Measurements from ENCODE around the gene MMEL1. TPM values are rescaled to one million over a fixed set of nuclear protein-coding genes. Genes with fewer than 3 reads are reported as not detected.
"Not testable (repeated sequence)": the region's sequence is repeated elsewhere in the genome, so short reads cannot be mapped to it uniquely, and the experiment has no call there.

Gene MMEL1
- total RNA-seq, 2 donors from 2014 or later = 4.6 to 13.6 TPM

DNA sequence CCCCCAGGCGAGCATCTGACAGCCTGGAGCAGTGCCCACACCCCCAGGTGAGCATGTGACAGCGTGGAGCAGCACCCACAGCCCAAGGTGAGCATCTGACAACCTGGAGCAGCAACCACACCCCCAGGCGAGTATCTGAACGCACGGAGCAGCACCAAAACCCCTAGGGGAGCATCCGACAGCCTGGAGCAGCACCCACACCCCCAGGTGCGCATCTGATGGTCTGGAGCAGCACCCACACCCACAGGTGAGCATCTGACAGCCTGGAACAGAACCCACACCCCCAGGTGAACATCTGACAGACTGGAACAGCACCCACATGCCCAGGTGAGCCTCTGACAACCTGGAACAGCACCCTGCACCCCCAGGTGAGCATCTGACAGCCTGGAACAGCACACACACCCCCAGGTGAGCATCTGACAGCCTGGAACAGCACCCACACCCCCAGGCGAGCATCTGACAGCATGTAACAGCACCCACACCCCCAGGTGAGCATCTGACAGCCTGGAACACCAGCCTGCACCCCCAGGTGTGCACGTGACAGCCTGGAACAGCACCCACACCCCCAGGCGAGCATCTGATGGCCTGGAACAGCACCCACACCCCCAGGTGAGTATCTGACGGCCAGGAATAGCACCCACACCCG is 20.2 kb upstream of the MMEL1 start:
- H3K4me1 ChIP-seq (replicated peaks); H3K4me3 ChIP-seq; DNase-seq (ENCODE audit: low spot score); H3K36me3 ChIP-seq; intact Hi-C loops (cut with DNase I); H3K27me3 ChIP-seq (replicated peaks; ENCODE audit: insufficient read depth); H3K9me3 ChIP-seq; H3K27ac ChIP-seq: not testable (repeated sequence)
- WGBS = 27% methylated on average over 12 of the region's 12 CpGs

DNA sequence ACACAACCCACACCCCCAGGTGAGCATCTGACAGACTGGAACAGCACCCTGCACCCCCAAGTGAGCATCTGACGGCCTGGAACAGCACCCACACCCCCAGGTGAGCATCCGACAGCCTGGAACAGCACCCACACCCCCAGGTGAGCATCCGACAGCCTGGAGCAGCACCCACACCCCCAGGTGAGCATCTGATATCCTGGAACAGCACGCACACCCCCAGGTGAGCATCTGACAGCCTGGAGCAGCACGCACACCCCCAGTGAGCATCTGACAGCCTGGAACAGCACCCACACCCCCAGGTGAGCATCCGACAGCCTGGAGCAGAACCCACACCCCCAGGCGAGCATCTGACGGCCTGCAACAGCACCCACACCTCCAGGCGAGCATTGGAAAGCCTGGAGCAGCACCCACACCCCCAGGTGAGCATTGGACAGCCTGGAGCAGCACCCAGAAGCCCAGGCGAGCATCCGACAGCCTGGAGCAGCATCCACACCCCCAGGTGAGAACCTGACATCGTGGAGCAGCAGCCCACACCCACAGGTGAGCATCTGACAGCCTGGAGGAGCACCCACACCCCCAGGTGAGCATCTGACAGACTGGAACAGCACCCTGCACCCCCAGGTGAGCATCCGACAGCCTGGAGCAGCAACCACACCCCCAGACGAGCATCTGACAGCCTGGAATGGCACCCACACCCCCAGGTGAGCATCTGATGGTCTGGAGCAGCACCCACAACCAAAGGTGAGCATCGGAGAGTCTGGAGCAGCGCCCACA is 19.5 kb upstream of the MMEL1 start:
- H3K4me1 ChIP-seq (replicated peaks); H3K36me3 ChIP-seq; intact Hi-C loops (cut with DNase I); H3K27me3 ChIP-seq (replicated peaks; ENCODE audit: insufficient read depth); H3K4me3 ChIP-seq; H3K27ac ChIP-seq; H3K9me3 ChIP-seq; DNase-seq (ENCODE audit: low spot score): not testable (repeated sequence)
- 31% methylated on average over 16 of the region's 16 CpGs for WGBS

DNA sequence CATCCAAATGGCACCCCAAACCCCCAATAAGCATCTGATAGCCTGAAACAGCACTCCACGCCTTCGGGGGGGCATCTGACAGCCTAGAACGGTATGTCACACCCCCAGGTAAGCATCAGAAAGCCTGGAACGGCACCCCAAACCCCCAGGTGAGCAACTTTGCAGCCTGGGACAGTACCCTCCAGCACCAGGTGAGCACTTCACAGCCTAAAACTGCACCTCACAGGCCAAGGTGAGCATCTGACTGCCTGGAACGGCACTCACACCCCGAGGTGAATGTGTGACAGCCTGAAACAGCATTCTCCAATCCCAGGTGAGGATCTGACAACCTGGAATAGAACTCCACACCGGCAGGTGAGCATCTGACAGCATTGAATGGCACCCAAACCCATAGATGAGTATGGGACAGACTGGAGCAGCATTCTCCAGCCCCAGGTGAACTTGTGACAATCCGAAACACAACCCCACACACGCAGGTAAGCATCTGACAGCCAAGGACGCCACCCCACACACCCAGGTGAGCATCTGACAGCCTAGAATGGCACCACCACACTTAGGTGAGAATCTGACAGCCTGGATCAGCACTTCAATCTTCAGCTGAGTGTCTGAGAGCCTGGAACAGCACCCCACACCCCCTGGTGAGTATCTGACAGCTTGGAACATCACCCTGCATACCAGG is 18.3 kb upstream of the MMEL1 start:
- no peak overlapping the region for H3K27ac ChIP-seq
- 51% methylated on average over 9 of the region's 10 CpGs for WGBS
- TF ChIP-seq, protein P1, sequence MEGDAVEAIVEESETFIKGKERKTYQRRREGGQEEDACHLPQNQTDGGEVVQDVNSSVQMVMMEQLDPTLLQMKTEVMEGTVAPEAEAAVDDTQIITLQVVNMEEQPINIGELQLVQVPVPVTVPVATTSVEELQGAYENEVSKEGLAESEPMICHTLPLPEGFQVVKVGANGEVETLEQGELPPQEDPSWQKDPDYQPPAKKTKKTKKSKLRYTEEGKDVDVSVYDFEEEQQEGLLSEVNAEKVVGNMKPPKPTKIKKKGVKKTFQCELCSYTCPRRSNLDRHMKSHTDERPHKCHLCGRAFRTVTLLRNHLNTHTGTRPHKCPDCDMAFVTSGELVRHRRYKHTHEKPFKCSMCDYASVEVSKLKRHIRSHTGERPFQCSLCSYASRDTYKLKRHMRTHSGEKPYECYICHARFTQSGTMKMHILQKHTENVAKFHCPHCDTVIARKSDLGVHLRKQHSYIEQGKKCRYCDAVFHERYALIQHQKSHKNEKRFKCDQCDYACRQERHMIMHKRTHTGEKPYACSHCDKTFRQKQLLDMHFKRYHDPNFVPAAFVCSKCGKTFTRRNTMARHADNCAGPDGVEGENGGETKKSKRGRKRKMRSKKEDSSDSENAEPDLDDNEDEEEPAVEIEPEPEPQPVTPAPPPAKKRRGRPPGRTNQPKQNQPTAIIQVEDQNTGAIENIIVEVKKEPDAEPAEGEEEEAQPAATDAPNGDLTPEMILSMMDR (IDR thresholded peaks at IDR 0.05) = no peak
- TF ChIP-seq POLR2A (IDR thresholded peaks at IDR 0.05) = no peak
- no peak for TF ChIP-seq POLR2AphosphoS5 (IDR thresholded peaks at IDR 0.05)
- intact Hi-C loops (cut with DNase I) = no loop called here
- H3K4me1 ChIP-seq (replicated peaks) = no peaks in the 10 kb centered on the region
- no peak overlapping the region for H3K4me3 ChIP-seq
- no peaks in the 10 kb centered on the region for H3K9me3 ChIP-seq
- peaks cover 9% of the 10 kb centered on the region for H3K27me3 ChIP-seq (replicated peaks; ENCODE audit: insufficient read depth)
- DNase-seq (ENCODE audit: low spot score) = no peak
- no peaks in the 10 kb centered on the region for H3K36me3 ChIP-seq

- 77% methylated on average over 5 of the region's 5 CpGs for WGBS
- DNase-seq (ENCODE audit: low spot score) = no peak
- Histone ChIP-seq H3K4me3 (no peak overlapping the region), H3K27ac (no peak overlapping the region), H3K4me1 (replicated peaks) (peaks cover 3% of the 10 kb centered on the region), H3K36me3 (no peaks in the 10 kb centered on the region), H3K27me3 (replicated peaks; ENCODE audit: insufficient read depth) (no peaks in the 10 kb centered on the region), H3K9me3 (no peaks in the 10 kb centered on the region)
- no peak for TF ChIP-seq POLR2A (IDR thresholded peaks at IDR 0.05)
- TF ChIP-seq POLR2AphosphoS5 (IDR thresholded peaks at IDR 0.05) = no peak
- TF ChIP-seq, protein P1 (IDR thresholded peaks at IDR 0.05) = no peak
- intact Hi-C loops (cut with DNase I) = loop anchor here (10.0 kb wide), 1 partner anchor 232 kb away; the partner anchor contains the start of gene PEX10
Observed at GRCh38 chr1:2646837-2647236, 14.0 kb upstream of the MMEL1 start.

- Histone ChIP-seq H3K9me3 (no peaks in the 10 kb centered on the region), H3K27ac (no peak overlapping the region), H3K36me3 (no peaks in the 10 kb centered on the region), H3K27me3 (replicated peaks; ENCODE audit: insufficient read depth) (no peaks in the 10 kb centered on the region), H3K4me3 (no peak overlapping the region), H3K4me1 (replicated peaks) (peaks cover 5% of the 10 kb centered on the region)
- DNase-seq (ENCODE audit: low spot score) = no peak
- no peak for TF ChIP-seq POLR2AphosphoS5 (IDR thresholded peaks at IDR 0.05)
- TF ChIP-seq, protein P1 (IDR thresholded peaks at IDR 0.05) = no peak
- no peak for TF ChIP-seq POLR2A (IDR thresholded peaks at IDR 0.05)
- intact Hi-C loops (cut with DNase I) = loop anchor here (10.0 kb wide), 1 partner anchor 231 kb away; the partner anchor contains the start of gene PEX10
- 85% methylated on average over 11 of the region's 11 CpGs for WGBS
Observed at GRCh38 chr1:2645776-2646175, 13.0 kb upstream of the MMEL1 start.

Data from prostate gland (tissue), 2 donors.